GM12801 (cell line): ENCODE results near the gene SCN2B.

Source experiments
- CTCF ChIP-seq: IDR thresholded peaks from one replicate; pipeline ENCODE4 v1.5.1; 2011; ENCODE audit warnings: control low read depth; ENCODE audit not compliant: insufficient read length; ENCODE audit errors: extremely low read depth

Gene SCN2B

DNA sequence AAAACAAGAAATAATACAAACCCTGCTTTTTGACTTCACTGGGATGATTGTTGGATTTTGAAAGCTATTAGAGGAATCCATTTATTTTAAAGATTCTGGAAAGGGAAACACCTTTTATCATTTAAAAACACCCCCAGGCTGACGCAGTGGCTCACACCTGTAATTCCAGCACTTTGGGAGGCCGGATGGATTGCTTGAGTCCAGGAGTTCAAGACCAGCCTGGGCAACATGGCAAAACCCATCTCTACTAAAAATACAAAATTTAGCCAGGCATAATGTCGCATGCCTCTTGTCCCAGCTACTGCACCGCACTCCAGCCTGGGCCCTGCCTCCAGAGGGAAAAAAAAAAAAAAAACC lies 317 bp upstream of the SCN2B start:
- no peak for TF ChIP-seq CTCF

- no peak for TF ChIP-seq CTCF
Observed at GRCh38 chr11:118175031-118175992, 1.1 kb downstream of the SCN2B start.

- TF ChIP-seq CTCF: no peak
Observed at GRCh38 chr11:118174006-118174567, 2.4 kb downstream of the SCN2B start.

GRCh38 chr11:118172356-118172755 lies 4.1 kb downstream of the SCN2B start:
- no peak for TF ChIP-seq CTCF

- no peak for TF ChIP-seq CTCF
Observed at GRCh38 chr11:118171269-118172062, 5.0 kb downstream of the SCN2B start.

- no peak for TF ChIP-seq CTCF
Observed at GRCh38 chr11:118170882-118171268, 5.6 kb downstream of the SCN2B start.

DNA sequence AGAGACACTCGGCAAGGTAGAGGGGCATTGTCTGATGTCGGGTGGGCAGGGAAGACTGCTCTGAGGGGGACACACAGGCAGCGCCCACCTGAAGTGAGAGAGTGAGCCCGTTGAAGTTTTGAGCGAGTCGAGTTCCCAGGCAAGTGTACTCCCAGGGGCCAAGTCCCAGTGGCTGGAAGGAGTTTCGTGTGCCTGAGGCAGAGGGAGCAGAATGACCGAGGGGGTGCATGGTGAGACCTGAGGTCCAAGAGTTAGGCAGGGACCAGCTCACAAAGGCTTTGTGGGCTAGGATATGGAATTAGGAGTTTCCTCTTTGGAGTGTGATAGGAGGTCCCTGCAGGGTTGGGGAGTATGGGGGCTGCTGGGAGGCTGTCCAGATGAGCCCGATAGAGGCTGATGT lies 6.2 kb downstream of the SCN2B start:
- TF ChIP-seq CTCF: no peak
